22Rv1 (cell line): ENCODE data around the gene FAM81A.

Experiments
- CTCF ChIP-seq: fragments of 450-650 bp; IDR thresholded peaks from 2 replicates; pipeline ENCODE4 v1.5.1; 2017; ENCODE audit warnings: mild to moderate bottlenecking
- ZFX ChIP-seq: fragments of 450-650 bp; IDR thresholded peaks from 2 replicates; pipeline ENCODE4 v1.6.1; 2017; ENCODE audit warnings: antibody characterized with exemption, borderline replicate concordance

GRCh38 chr15:59562448-59563186 lies 124.6 kb downstream of the FAM81A start:
- TF ChIP-seq CTCF (no peak), ZFX (no peak)
